Colonic mucosa (tissue), 4 donors: ENCODE measurements around the gene MRPL52. TPM values are rescaled to one million over a fixed set of nuclear protein-coding genes. Genes with fewer than 3 reads are reported as not detected.
"Not testable (repeated sequence)": the region's sequence is repeated elsewhere in the genome, so short reads cannot be mapped to it uniquely, and the experiment has no call there.

Source experiments
- DNase-seq: peaks from one replicate; pipeline ENCODE4 v3.0.0-alpha.2; 2020
- H3K27ac ChIP-seq: fragments of 200-600 bp; one replicate; pipeline ENCODE4 v1.8.0; 2021
- H3K27me3 ChIP-seq: fragments of 200-600 bp; one replicate; pipeline ENCODE4 v1.8.0; 2021
- H3K36me3 ChIP-seq: fragments of 200-600 bp; one replicate; pipeline ENCODE4 v1.8.0; 2021
- H3K4me1 ChIP-seq: fragments of 200-600 bp; one replicate; pipeline ENCODE4 v1.8.0; 2021; ENCODE audit warnings: mild to moderate bottlenecking
- H3K4me3 ChIP-seq: fragments of 200-600 bp; one replicate; pipeline ENCODE4 v1.8.0; 2021
- H3K9ac ChIP-seq, 2 donors: one replicate each; pipeline ENCODE4 v1.7.0; 2013; ENCODE audit warnings: control low read depth in 2 of 2, low read depth in 2 of 2, low read length in 2 of 2
- H3K9me3 ChIP-seq: fragments of 200-600 bp; one replicate; pipeline ENCODE4 v1.8.0; 2021
- CTCF ChIP-seq: fragments of 200-600 bp; IDR thresholded peaks from one replicate; pipeline ENCODE4 v1.8.0; 2022; ENCODE audit warnings: antibody characterized with exemption, mild to moderate bottlenecking
- intact Hi-C: fragments of 100-400 bp; cut with DNase I; formaldehyde crosslinking; loops from one replicate; pipeline ENCODE4 v1.14.1; 2022
- total RNA-seq, 2 donors: library from RNA; stranded (reverse); fragmentation: NEBNext Ultra II Directional in 1 of 2; extraction: Animal tissue kit (Norgen Biotek cat#: 25700) in 1 of 2; gene quantifications; one replicate each; pipeline ENCODE4 v1.2.1, GENCODE V29; 2021
- donor health status: healthy.
- donor health status: DM: no; HTN: no; CAD: no.
- donor health status: DM: no; HTN: no; CAD: no.

MRPL52 gene
- total RNA-seq, 2 donors from 2014 or later = 79.1 to 156 TPM

- H3K9ac ChIP-seq = no peak overlapping the region
- intact Hi-C loops = loop anchor here (2.0 kb wide), 1 partner anchor 31 kb away; no protein-coding TSS in a partner anchor
- DNase-seq = no peak
- no peak overlapping the region for H3K27ac ChIP-seq
- H3K4me1 ChIP-seq = no peaks in the 10 kb centered on the region
- no peak for TF ChIP-seq CTCF
- no peaks in the 10 kb centered on the region for H3K27me3 ChIP-seq
- no peaks in the 10 kb centered on the region for H3K36me3 ChIP-seq
- no peaks in the 10 kb centered on the region for H3K9me3 ChIP-seq
- H3K4me3 ChIP-seq = no peak overlapping the region
Measured at GRCh38 chr14:22821193-22822015, 8.3 kb upstream of the MRPL52 start.

- peak overlapping the region in 1 of 2 donors; percentile 61 for H3K9ac ChIP-seq
- intact Hi-C loops = loop anchor here (2.0 kb wide), 1 partner anchor 31 kb away; no protein-coding TSS in a partner anchor
- H3K4me3 ChIP-seq = peak overlapping the region; percentile 34
- no peaks in the 10 kb centered on the region for H3K36me3 ChIP-seq
- no peaks in the 10 kb centered on the region for H3K9me3 ChIP-seq
- H3K27ac ChIP-seq = peak overlapping the region; percentile 7
- DNase-seq = no peak
- H3K4me1 ChIP-seq = no peaks in the 10 kb centered on the region
- no peak for TF ChIP-seq CTCF
- no peaks in the 10 kb centered on the region for H3K27me3 ChIP-seq
Measured at GRCh38 chr14:22822016-22822570, 7.6 kb upstream of the MRPL52 start.

- no peaks in the 10 kb centered on the region for H3K4me1 ChIP-seq
Measured at GRCh38 chr14:22822571-22823098, 7.1 kb upstream of the MRPL52 start.

GRCh38 chr14:22824711-22825359 is 4.9 kb upstream of the MRPL52 start:
- Histone ChIP-seq H3K36me3 (no peaks in the 10 kb centered on the region), H3K4me3 (no peak overlapping the region), H3K27me3 (no peaks in the 10 kb centered on the region), H3K27ac (no peak overlapping the region), H3K9me3 (no peaks in the 10 kb centered on the region), H3K4me1 (no peaks in the 10 kb centered on the region), H3K9ac (peak overlapping the region in 1 of 2 donors; percentile 2)
- no peak for TF ChIP-seq CTCF
- intact Hi-C loops = no loop called here
- no peak for DNase-seq

More at GRCh38 chr14:22822571-22823098, 7.1 kb upstream of the MRPL52 start:
- Histone ChIP-seq H3K9ac (peak overlapping the region in 1 of 2 donors; percentile 61), H3K27ac (peak overlapping the region; percentile 7), H3K4me3 (peak overlapping the region; percentile 34), H3K27me3 (no peaks in the 10 kb centered on the region), H3K36me3 (no peaks in the 10 kb centered on the region), H3K9me3 (no peaks in the 10 kb centered on the region)
- peak; percentile 81 for TF ChIP-seq CTCF
- DNase-seq = peak; percentile 84
- intact Hi-C loops = loop anchor here (2.0 kb wide), 1 partner anchor 30 kb away; no protein-coding TSS in a partner anchor

- DNase-seq, intact Hi-C loops: not testable (repeated sequence)
Measured at GRCh38 chr14:22829076-22829660, 519 bp upstream of the MRPL52 start.

More at GRCh38 chr14:22829076-22829660, 519 bp upstream of the MRPL52 start:
- peak overlapping the region; percentile 39 to 91 for H3K9ac ChIP-seq
- H3K27me3 ChIP-seq, H3K4me1 ChIP-seq, H3K36me3 ChIP-seq, H3K9me3 ChIP-seq: not testable (repeated sequence)
- peak overlapping the region; percentile 71 for H3K27ac ChIP-seq
- peak overlapping the region; percentile 83 for H3K4me3 ChIP-seq
